ENCODE data around the gene MLLT6. TPM values are rescaled to one million over a fixed set of nuclear protein-coding genes. Genes with fewer than 3 reads are reported as not detected.
A peak's percentile ranks its signal among the peaks of the same experiment; 100 is the strongest.

Gene MLLT6
- total RNA-seq, 4 donors from 2014 or later = 46.1 to 85.0 (median 54.0) TPM

- H3K4me3 ChIP-seq (ENCODE audit: low read depth, poor library complexity, severe bottlenecking) = no peak overlapping the region
- TF ChIP-seq CTCF (IDR thresholded peaks at IDR 0.05) = no peak
- no peak for TF ChIP-seq POLR2A (IDR thresholded peaks at IDR 0.05)
- 90 to 91% methylated on average over 18 to 19 of the region's 19 CpGs for WGBS, 2 donors
- no peak for DNase-seq (ENCODE audit: low spot score in 2 of 2)
- intact Hi-C loops (cut with DNase I; ENCODE audit: low total_unique reads) = no loop called here
Measured at GRCh38 chr17:38740044-38740443, 35.0 kb downstream of the MLLT6 start.

GRCh38 chr17:38740806-38741205 lies 35.7 kb downstream of the MLLT6 start:
- DNase-seq (ENCODE audit: low spot score in 2 of 2) = no peak
- intact Hi-C loops (cut with DNase I; ENCODE audit: low total_unique reads) = no loop called here
- H3K4me3 ChIP-seq (ENCODE audit: low read depth, poor library complexity, severe bottlenecking) = no peak overlapping the region
- no peak for TF ChIP-seq POLR2A (IDR thresholded peaks at IDR 0.05)
- TF ChIP-seq CTCF (IDR thresholded peaks at IDR 0.05) = no peak
- WGBS, 2 donors = 70 to 85% methylated on average over 4 of the region's 4 CpGs

GRCh38 chr17:38741461-38741860 lies 36.4 kb downstream of the MLLT6 start:
- 59 to 66% methylated on average over 5 of the region's 5 CpGs for WGBS, 2 donors
- no peak for DNase-seq (ENCODE audit: low spot score in 2 of 2)
- TF ChIP-seq POLR2A (IDR thresholded peaks at IDR 0.05) = no peak
- no peak for TF ChIP-seq CTCF (IDR thresholded peaks at IDR 0.05)
- no peak overlapping the region for H3K4me3 ChIP-seq (ENCODE audit: low read depth, poor library complexity, severe bottlenecking)
- intact Hi-C loops (cut with DNase I; ENCODE audit: low total_unique reads) = no loop called here

GRCh38 chr17:38741921-38742410 lies 36.9 kb downstream of the MLLT6 start:
- intact Hi-C loops (cut with DNase I; ENCODE audit: low total_unique reads) = no loop called here
- H3K4me3 ChIP-seq (ENCODE audit: low read depth, poor library complexity, severe bottlenecking) = no peak overlapping the region
- no peak for DNase-seq (ENCODE audit: low spot score in 2 of 2)
- TF ChIP-seq POLR2A (IDR thresholded peaks at IDR 0.05) = no peak
- TF ChIP-seq CTCF (IDR thresholded peaks at IDR 0.05) = no peak
- WGBS, 2 donors = 21 to 26% methylated on average over 7 of the region's 7 CpGs

- intact Hi-C loops (cut with DNase I; ENCODE audit: low total_unique reads) = no loop called here
- WGBS, 2 donors = 33 to 43% methylated on average over 21 to 22 of the region's 22 CpGs
- no peak overlapping the region for H3K4me3 ChIP-seq (ENCODE audit: low read depth, poor library complexity, severe bottlenecking)
- peak in 1 of 2 donors; percentile 67 for DNase-seq (ENCODE audit: low spot score in 2 of 2)
- no peak for TF ChIP-seq POLR2A (IDR thresholded peaks at IDR 0.05)
- no peak for TF ChIP-seq CTCF (IDR thresholded peaks at IDR 0.05)
Measured at GRCh38 chr17:38742411-38743308, 37.6 kb downstream of the MLLT6 start.

All from lower leg skin (tissue), 4 donors.